Left cardiac atrium (tissue), 4 donors: ENCODE measurements around the gene INHBA. TPM values are rescaled to one million over a fixed set of nuclear protein-coding genes. Genes with fewer than 3 reads are reported as not detected.

Source experiments
- ATAC-seq, 2 donors: fragments of 200-7000 bp; cut with Tn5 transposase; one replicate each; pipeline ENCODE4 v1.9.1; 2020; ENCODE audit warnings: mild to moderate bottlenecking in 2 of 2, moderate library complexity in 2 of 2
- DNase-seq: peaks from one replicate; pipeline ENCODE4 v3.0.0-alpha.2; 2020
- intact Hi-C, 2 donors: fragments of 100-400 bp; cut with DNase I; formaldehyde crosslinking; loops; one replicate each; pipeline versions ENCODE4 v1.14.1 to v1.15.1; 2022 to 2023
- total RNA-seq, 2 donors: library from RNA; stranded (reverse); fragmentation: NEBNext Ultra II Directional; extraction: Animal tissue kit (Norgen Biotek cat#: 25700); gene quantifications; one replicate each; pipeline ENCODE4 v1.2.1, GENCODE V29; 2021
- donor health status: DM: no; HTN: yes; CAD: no.
- donor health status: DM: no; HTN: yes; CAD: no; lungs with severe emphysema.
- donor health status: DM: yes; HTN: yes; CAD: no.
- donor health status: Dilated cardiomyopathy.

Gene INHBA
- total RNA-seq, 2 donors from 2014 or later, result 1.5 to 15.4 TPM

DNA sequence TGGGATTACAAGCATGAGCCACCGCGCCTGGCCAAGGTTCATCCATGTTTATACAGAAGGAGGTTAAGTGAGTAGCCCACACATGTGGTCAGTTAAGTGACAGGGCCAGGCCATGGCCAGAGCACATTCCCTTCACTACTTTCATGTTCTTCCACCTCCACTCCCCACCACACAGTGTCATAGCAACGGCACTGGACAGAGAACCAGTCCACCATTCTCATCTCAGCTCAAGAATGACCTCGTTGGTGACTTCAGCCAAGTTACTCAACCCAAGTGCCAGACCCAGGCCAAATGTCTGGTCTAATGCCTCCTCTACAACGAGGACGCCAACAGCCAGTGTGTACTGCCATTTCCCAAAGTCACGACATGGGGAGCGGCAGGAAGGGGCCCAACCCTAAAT lies 62.4 kb downstream of the INHBA start:
- DNase-seq (no peak), ATAC-seq (no peak)
- intact Hi-C loops, result no loop called here

DNA sequence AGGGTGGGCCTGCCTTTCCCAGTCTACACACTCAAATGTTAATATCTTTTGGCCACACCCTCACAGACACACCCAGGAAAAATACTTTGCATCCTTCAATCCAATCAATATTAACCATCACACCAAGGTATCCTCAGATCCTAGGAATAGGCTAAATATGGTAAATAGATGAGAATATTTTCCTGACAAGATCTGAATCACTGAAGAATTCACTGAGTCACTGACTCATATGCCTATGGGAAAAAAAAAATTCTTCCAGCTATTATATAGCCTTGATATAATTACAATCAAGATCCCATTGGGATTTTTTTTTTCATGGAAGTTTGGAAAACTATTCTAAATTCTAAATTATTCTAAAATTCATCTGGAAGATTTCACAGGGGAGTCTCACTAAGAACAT lies 65.8 kb downstream of the INHBA start:
- intact Hi-C loops, result no loop called here
- no peak for ATAC-seq
- no peak for DNase-seq
